Gastrocnemius medialis (tissue), 4 donors: ENCODE measurements around the gene CTIF.

ENCODE experiments used
- CTCF ChIP-seq, 5 experiments: fragments of 450-650 bp in 3 of 5; fragments of 200-600 bp in 2 of 5; sonication (generic) in 2 of 5; IDR thresholded peaks in 4 of 5; conservative IDR thresholded peaks in 1 of 5; 1 replicate in 4 of 5; 2 replicates in 1 of 5; pipeline ENCODE4 v1.5.1; 2016 to 2019; ENCODE audit warnings: antibody characterized with exemption in 5 of 5, mild to moderate bottlenecking in 3 of 5, moderate library complexity in 3 of 5
- POLR2A ChIP-seq, 2 donors: fragments of 450-650 bp; IDR thresholded peaks; one replicate each; pipeline ENCODE4 v1.6.1; 2017; ENCODE audit warnings: antibody characterized with exemption in 2 of 2, mild to moderate bottlenecking in 2 of 2, moderate library complexity in 2 of 2

- no peak for TF ChIP-seq CTCF (IDR thresholded peaks at IDR 0.05 in 4 of 5, conservative IDR thresholded peaks at IDR 0.05 in 1 of 5)
- TF ChIP-seq POLR2A (IDR thresholded peaks at IDR 0.05) = no peak
These were observed 42.4 kb downstream of the CTIF start for GRCh38 chr18:48581206-48581605.
